CD4-positive, alpha-beta T cell treated with Interleukin-1 beta for 1 hour (primary cell): Measurements from ENCODE around the gene ARFIP1.

ENCODE experiments used
- DNase-seq, 2 donors: peaks; one replicate each; pipeline ENCODE4 v3.0.0-alpha.2; 2020 to 2022

Gene ARFIP1

GRCh38 chr4:152900395-152900794 is 120.6 kb downstream of the ARFIP1 start:
- no peak for DNase-seq

GRCh38 chr4:152901205-152901604 is 121.5 kb downstream of the ARFIP1 start:
- no peak for DNase-seq

- no peak for DNase-seq
These were observed 123.9 kb downstream of the ARFIP1 start for GRCh38 chr4:152903658-152904057.

GRCh38 chr4:152909901-152910300 is 130.1 kb downstream of the ARFIP1 start:
- no peak for DNase-seq

GRCh38 chr4:152910521-152910920 is 130.8 kb downstream of the ARFIP1 start:
- no peak for DNase-seq

GRCh38 chr4:152917543-152918395 is 138.0 kb downstream of the ARFIP1 start:
- no peak for DNase-seq

GRCh38 chr4:152919826-152920225 is 140.1 kb downstream of the ARFIP1 start:
- DNase-seq: no peak

GRCh38 chr4:152920768-152921167 is 141.0 kb downstream of the ARFIP1 start:
- no peak for DNase-seq

GRCh38 chr4:152921284-152921683 is 141.5 kb downstream of the ARFIP1 start:
- DNase-seq: no peak

GRCh38 chr4:152925851-152926250 is 146.1 kb downstream of the ARFIP1 start:
- DNase-seq: no peak

GRCh38 chr4:152926959-152927358 is 147.2 kb downstream of the ARFIP1 start:
- DNase-seq: no peak

GRCh38 chr4:152927737-152928136 is 148.0 kb downstream of the ARFIP1 start:
- DNase-seq: no peak

- no peak for DNase-seq
These were observed 148.5 kb downstream of the ARFIP1 start for GRCh38 chr4:152928286-152928685.

- no peak for DNase-seq
These were observed 150.1 kb downstream of the ARFIP1 start for GRCh38 chr4:152929888-152930287.

GRCh38 chr4:152935143-152935542 is 155.4 kb downstream of the ARFIP1 start:
- no peak for DNase-seq

GRCh38 chr4:152935631-152936445 is 156.1 kb downstream of the ARFIP1 start, which contains the start of gene FHDC1:
FHDC1 (plus strand) TSS chr4:152936323; CDS start chr4:152943058, 6,735 bp downstream.
- DNase-seq: no peak

- DNase-seq: no peak
These were observed 156.9 kb downstream of the ARFIP1 start for GRCh38 chr4:152936446-152937335.

- DNase-seq: no peak
These were observed 157.8 kb downstream of the ARFIP1 start for GRCh38 chr4:152937336-152938236.

- no peak for DNase-seq
These were observed 158.6 kb downstream of the ARFIP1 start for GRCh38 chr4:152938237-152938947.

GRCh38 chr4:152939621-152940020 is 159.9 kb downstream of the ARFIP1 start:
- no peak for DNase-seq

- DNase-seq: no peak
These were observed 160.7 kb downstream of the ARFIP1 start for GRCh38 chr4:152940461-152940860.
